Kidney tubule cell (primary cell): ENCODE results near the gene MEGF6.
A peak's percentile ranks its signal among the peaks of the same experiment; 100 is the strongest.

Experiments used
- DNase-seq: peaks from one replicate; pipeline ENCODE4 v3.0.0-alpha.2; 2018; ENCODE audit warnings: low spot score

Gene MEGF6

GRCh38 chr1:3606779-3607702 lies 4.3 kb downstream of the MEGF6 start:
- no peak for DNase-seq

DNA sequence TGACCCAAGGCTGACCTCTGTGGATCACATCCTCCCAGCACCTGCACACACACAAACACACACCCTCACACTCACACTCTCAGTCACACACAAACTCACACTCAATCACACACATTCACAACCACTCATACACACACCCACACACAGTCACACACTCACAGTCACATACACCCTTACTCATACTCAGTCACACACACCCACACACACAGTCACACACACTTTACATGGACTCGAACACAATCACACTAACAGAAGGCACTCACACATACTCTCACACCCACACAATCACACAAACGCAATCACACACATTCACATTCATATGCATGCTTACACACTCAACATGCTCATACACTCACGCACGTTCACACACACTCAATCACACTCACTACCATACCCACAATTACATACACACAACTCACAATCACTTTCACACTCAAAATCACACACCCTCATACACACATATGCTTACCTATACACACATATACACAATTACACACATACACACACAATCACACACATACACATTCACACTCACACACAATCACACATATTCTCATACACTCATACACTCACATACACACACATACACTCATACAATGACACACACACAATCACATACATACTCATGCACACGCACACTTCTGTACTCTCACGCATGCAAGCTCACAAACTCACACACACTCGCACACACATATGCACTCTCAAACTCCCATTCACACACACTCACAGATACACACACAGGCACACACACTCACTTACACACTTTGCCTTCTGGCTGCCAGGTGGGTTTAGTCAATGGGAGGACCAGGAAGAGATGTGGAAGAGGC lies 6.1 kb downstream of the MEGF6 start:
- no peak for DNase-seq

- DNase-seq = peak; percentile 63
These were observed 6.8 kb downstream of the MEGF6 start for GRCh38 chr1:3604468-3604974.

DNA sequence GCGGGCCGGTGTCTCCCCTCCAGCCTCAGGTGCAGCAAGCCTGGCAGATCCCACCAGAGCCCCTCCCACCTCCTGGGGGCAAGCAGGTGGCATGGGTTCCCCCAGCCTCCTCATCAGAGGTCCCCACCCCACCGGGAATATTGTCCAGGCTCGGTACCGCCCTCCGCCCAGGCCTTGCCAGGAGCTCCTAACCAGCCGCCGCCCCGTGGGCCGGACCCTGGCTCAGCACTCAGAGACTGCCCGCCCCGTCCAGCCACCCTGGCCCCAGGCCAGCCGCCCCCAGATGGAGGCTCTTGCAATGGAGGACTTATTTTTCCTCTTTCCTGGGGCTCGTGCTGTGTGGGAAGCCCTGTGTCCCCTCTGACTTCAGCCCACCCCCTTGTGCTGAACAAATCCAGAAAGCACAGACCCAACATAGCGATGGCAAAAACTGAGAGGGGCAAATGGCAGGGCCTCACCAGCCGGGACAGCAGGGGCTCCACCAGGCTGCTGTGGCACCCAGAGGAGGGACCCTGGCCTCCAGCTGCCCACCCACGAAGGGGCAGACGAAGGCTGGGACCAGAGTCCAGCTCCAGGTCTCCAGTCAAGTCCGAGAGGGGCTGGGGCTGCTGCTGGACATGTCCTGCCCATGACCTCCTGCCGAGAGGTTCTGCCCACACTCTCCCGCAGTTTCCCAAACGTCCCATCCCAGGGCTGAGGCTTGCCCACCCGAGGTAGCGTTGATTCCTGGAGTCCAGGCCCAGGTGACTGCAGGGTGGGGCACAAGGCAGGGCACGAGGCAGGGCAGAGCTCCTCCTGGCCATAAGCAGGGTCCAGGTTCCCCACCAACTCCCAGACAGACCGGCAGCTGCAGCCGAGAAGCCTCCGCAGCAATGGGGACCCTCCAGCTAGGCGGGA lies 7.5 kb downstream of the MEGF6 start:
- DNase-seq = no peak

GRCh38 chr1:3603156-3603555 lies 8.2 kb downstream of the MEGF6 start:
- no peak for DNase-seq

DNA sequence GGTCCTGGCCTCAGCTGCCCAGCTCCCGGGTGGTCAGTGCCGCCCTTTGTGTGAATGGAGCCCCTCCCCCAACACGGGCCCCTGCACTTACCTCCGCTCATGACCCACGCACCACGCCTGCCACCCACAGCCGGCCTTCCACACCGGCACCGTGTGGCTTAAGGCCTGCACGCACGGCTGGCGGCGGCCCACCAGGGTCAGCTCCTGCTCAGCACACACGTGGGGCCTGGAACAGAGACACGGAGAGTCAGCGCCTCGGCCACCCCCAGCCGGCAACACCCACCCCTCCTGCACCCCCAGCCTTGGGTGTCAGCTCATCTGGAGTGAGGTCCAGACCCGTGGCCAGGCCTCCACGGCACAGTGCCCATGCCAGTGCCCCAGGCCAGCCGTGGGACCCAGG lies 8.9 kb downstream of the MEGF6 start:
- no peak for DNase-seq

GRCh38 chr1:3601743-3602142 lies 9.6 kb downstream of the MEGF6 start:
- no peak for DNase-seq

DNA sequence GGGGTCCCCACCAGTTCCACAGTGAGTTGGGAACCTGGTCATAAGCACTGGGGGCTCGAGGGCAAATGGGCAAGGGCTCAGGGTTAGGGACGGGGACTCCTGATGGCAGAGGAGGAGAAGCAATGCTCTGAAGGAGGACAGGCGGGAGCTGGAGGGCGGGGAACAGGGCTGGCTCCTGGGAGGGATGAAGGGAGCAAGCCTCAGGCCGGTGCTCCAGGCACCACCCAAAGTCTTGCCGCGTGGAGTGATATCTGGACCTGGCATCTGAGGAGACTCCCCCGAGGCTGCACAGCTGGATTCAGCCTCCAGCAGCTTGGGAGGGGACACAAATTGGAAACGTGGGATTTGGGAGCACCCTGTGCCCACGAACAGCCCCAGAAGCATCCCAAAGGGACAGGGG lies 11.0 kb downstream of the MEGF6 start:
- no peak for DNase-seq

GRCh38 chr1:3599816-3600215 lies 11.5 kb downstream of the MEGF6 start:
- DNase-seq = no peak

- no peak for DNase-seq
These were observed 12.0 kb downstream of the MEGF6 start for GRCh38 chr1:3599286-3599811.

DNA sequence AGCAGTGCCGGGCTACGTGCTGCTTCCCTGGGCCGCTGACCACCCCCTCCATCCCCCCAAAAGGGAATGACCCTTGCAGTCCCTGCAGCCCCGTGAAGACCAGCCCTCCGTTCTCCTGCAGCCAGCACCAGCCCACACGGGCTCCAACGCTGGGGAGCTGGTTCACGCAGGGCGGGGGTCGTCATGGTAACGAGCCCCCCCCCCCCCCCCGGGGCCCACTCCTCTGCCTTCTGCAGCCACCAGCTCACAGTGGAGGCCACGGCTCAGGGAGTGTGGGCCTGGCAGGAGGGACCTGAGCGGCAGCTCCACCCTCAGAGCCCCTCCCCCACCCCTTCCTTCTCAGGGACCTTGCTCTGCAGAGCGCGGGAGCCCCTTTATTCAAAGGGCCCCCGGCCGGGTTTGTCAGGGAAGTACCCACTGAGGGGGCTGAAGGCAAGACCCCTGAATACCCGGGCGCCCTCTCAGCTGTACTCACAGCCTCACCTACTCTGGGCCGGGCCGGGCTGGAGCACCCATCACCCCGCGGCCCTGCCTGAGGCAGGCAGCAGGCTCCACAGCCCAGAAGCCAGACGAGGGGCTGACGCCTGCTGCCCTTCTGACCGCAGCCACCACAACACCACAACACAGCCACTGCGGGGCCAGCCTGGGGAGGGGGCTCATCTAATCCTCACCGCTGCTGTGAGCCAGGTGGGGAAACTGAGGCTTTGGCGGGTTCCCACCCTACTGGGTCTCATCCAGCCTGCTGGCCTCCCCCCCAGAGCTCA lies 12.6 kb downstream of the MEGF6 start:
- DNase-seq = no peak

GRCh38 chr1:3598051-3598491 lies 13.2 kb downstream of the MEGF6 start:
- DNase-seq = no peak

DNA sequence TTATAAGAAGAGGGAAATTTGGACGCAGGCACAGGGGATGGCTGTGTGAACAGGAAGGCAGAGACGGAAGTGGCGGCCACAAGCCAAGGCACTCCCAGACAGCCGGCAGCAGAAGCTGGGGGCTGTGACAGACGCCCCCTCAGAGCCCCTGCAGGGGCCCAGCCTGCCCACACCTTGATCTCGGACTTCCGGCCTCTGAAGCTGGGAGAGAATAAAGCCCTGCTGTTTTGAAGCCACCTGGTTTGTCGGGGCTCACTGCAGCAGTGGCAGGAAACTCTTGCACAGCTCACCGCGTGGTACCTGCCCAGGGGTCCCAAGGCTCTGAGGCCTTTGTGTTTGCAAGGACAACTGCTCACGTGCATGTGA lies 13.7 kb downstream of the MEGF6 start:
- no peak for DNase-seq

GRCh38 chr1:3596663-3597598 lies 14.4 kb downstream of the MEGF6 start:
- DNase-seq = no peak

DNA sequence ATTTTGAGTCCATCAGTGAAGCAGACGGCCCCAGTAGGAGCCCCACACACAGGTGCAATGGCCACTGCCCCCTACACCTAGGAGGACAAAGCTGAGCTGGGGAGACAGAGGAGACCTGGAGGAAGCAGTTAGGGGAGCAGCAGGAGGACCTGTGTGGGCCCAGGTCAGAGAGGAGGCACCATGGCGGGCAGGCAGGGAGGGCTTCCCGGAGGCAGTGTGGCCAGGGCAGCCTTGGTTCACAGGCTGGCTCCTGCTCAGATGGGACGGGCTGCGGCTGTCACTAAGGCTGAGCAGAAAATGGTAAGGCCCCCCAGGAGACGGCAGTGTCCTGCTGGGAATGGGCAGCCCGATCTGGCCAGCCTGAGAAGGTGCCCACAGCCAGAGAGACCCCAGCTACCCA lies 15.4 kb downstream of the MEGF6 start:
- no peak for DNase-seq

DNA sequence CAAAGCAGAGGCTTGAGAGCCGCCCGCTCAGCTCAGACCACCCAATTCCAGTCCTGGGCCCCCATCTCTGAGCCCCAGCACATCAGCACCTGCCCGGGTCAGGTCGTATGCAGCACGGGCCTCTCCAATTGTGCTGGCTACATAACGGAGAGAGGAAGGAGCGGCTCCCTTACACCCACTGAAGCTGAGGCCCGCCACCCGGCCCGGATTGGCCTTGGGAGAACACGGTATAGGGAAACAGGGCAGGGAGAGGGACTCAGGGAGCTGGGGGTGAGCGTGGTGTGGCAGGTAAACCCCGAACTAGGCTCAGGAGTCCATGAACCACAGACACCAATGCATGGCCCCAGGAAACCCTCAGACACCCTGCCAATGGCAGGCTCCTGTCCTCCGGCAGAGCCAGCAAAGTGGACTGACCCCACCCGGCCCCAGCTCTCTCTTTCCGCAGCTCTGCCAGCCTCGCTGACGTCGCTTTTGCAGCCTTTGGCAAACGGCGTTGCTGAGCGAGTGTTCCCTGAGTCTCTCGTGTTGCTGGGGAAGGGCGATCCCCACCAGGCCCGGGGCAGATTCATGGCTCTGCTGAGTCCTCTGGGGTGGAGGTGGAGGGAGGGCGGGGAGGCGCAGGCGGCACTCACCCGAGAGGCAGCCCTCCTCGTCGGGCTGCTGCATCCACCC lies 16.5 kb downstream of the MEGF6 start:
- DNase-seq = no peak

DNA sequence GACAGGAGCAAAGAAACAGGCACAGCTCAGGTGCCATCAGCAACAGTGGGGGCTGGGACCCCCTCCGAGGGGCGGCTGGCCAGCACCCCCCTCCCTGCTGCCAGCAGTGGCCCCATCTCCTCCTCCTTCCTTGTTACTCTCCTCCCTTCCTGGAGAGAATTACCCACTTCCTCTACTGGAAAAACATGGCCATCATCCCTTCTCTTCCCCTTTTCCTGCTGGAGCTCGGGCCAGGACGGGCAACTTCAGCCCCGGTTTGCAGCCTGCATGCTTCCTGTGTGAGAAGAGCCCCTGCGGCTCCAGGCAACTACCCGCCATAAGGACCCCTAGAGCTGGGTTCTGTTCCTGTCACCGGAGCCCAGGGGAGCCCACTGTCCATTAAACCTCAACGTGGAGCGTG lies 17.6 kb downstream of the MEGF6 start:
- no peak for DNase-seq

GRCh38 chr1:3593334-3593733 lies 18.0 kb downstream of the MEGF6 start:
- no peak for DNase-seq
